ENCODE results near the gene POLR3E.

Gene POLR3E

GRCh38 chr16:22323959-22324786, 27.0 kb downstream of the POLR3E start:
- WGBS (ENCODE audit: extremely low coverage, insufficient coverage, low lambda C conversion rate) = no CpG with 5 or more reads among the region's 24 CpGs
- no peak overlapping the region for H3K4me2 ChIP-seq (ENCODE audit: low read length)
- peaks cover 15% of the 10 kb centered on the region for H3K36me3 ChIP-seq (ENCODE audit: control insufficient read depth, insufficient read depth, low read length)
- H3K23ac ChIP-seq (ENCODE audit: low read length) = no peak overlapping the region
- no peak overlapping the region for H3K4me3 ChIP-seq (ENCODE audit: low read length)
- H2AK5ac ChIP-seq (ENCODE audit: low read length) = no peak overlapping the region
- H3K79me2 ChIP-seq (ENCODE audit: control insufficient read depth, insufficient read depth, low read length) = peaks cover 3% of the 10 kb centered on the region
- no peaks in the 10 kb centered on the region for H3K4me1 ChIP-seq (ENCODE audit: control insufficient read depth, low read depth, low read length)
- DNase-seq = no peak
- H4K8ac ChIP-seq (ENCODE audit: low read depth, low read length) = no peak overlapping the region
- no peak overlapping the region for H3K9ac ChIP-seq (ENCODE audit: low read length)
- H4K5ac ChIP-seq (ENCODE audit: low read length) = no peak overlapping the region
- H3K4ac ChIP-seq (ENCODE audit: low read depth, low read length) = no peak overlapping the region
- H2BK15ac ChIP-seq (replicated peaks; ENCODE audit: low read depth) = no peak overlapping the region
- H2BK5ac ChIP-seq (ENCODE audit: low read length) = no peak overlapping the region
- no peak overlapping the region for H2BK120ac ChIP-seq (ENCODE audit: low read depth, low read length)
- H3K27me3 ChIP-seq (ENCODE audit: insufficient read depth, low read length, poor library complexity) = no peaks in the 10 kb centered on the region
- H3K27ac ChIP-seq (ENCODE audit: low read depth, low read length) = no peak overlapping the region
- H3K56ac ChIP-seq (ENCODE audit: low read length) = no peak overlapping the region
- H3K79me1 ChIP-seq (ENCODE audit: low read length) = peaks cover 10% of the 10 kb centered on the region
- H3K18ac ChIP-seq (ENCODE audit: low read length) = no peak overlapping the region

- Histone ChIP-seq H3K79me1 (ENCODE audit: low read length) (peaks cover 10% of the 10 kb centered on the region), H3K23ac (ENCODE audit: low read length) (no peak overlapping the region), H3K4me2 (ENCODE audit: low read length) (no peak overlapping the region), H3K4me1 (ENCODE audit: control insufficient read depth, low read depth, low read length) (no peaks in the 10 kb centered on the region), H3K36me3 (ENCODE audit: control insufficient read depth, insufficient read depth, low read length) (peaks cover 15% of the 10 kb centered on the region), H3K56ac (ENCODE audit: low read length) (no peak overlapping the region), H3K4ac (ENCODE audit: low read depth, low read length) (no peak overlapping the region), H4K8ac (ENCODE audit: low read depth, low read length) (no peak overlapping the region), H2BK15ac (replicated peaks; ENCODE audit: low read depth) (no peak overlapping the region), H3K9ac (ENCODE audit: low read length) (no peak overlapping the region), H2BK5ac (ENCODE audit: low read length) (no peak overlapping the region), H2AK5ac (ENCODE audit: low read length) (no peak overlapping the region), H3K18ac (ENCODE audit: low read length) (no peak overlapping the region), H3K27ac (ENCODE audit: low read depth, low read length) (no peak overlapping the region), H3K4me3 (ENCODE audit: low read length) (no peak overlapping the region), H2BK120ac (ENCODE audit: low read depth, low read length) (no peak overlapping the region), H3K79me2 (ENCODE audit: control insufficient read depth, insufficient read depth, low read length) (peaks cover 3% of the 10 kb centered on the region), H4K5ac (ENCODE audit: low read length) (no peak overlapping the region), H3K27me3 (ENCODE audit: insufficient read depth, low read length, poor library complexity) (no peaks in the 10 kb centered on the region)
- no peak for DNase-seq
- WGBS (ENCODE audit: extremely low coverage, insufficient coverage, low lambda C conversion rate) = no CpG with 5 or more reads among the region's 19 CpGs
These were observed 27.8 kb downstream of the POLR3E start for GRCh38 chr16:22324787-22325597.

GRCh38 chr16:22325598-22326368, 28.6 kb downstream of the POLR3E start:
- Histone ChIP-seq H3K4ac (ENCODE audit: low read depth, low read length) (no peak overlapping the region), H3K36me3 (ENCODE audit: control insufficient read depth, insufficient read depth, low read length) (peaks cover 15% of the 10 kb centered on the region), H3K4me1 (ENCODE audit: control insufficient read depth, low read depth, low read length) (no peaks in the 10 kb centered on the region), H3K4me3 (ENCODE audit: low read length) (no peak overlapping the region), H3K4me2 (ENCODE audit: low read length) (no peak overlapping the region), H3K27me3 (ENCODE audit: insufficient read depth, low read length, poor library complexity) (no peaks in the 10 kb centered on the region), H3K79me1 (ENCODE audit: low read length) (peaks cover 10% of the 10 kb centered on the region), H3K18ac (ENCODE audit: low read length) (no peak overlapping the region), H2BK120ac (ENCODE audit: low read depth, low read length) (no peak overlapping the region), H4K5ac (ENCODE audit: low read length) (no peak overlapping the region), H3K79me2 (ENCODE audit: control insufficient read depth, insufficient read depth, low read length) (peaks cover 3% of the 10 kb centered on the region), H3K9ac (ENCODE audit: low read length) (no peak overlapping the region), H2BK5ac (ENCODE audit: low read length) (no peak overlapping the region), H2BK15ac (replicated peaks; ENCODE audit: low read depth) (no peak overlapping the region), H3K27ac (ENCODE audit: low read depth, low read length) (no peak overlapping the region), H2AK5ac (ENCODE audit: low read length) (no peak overlapping the region), H3K23ac (ENCODE audit: low read length) (no peak overlapping the region), H3K56ac (ENCODE audit: low read length) (no peak overlapping the region), H4K8ac (ENCODE audit: low read depth, low read length) (no peak overlapping the region)
- no peak for DNase-seq
- no CpG with 5 or more reads among the region's 46 CpGs for WGBS (ENCODE audit: extremely low coverage, insufficient coverage, low lambda C conversion rate)

- Histone ChIP-seq H2AK5ac (ENCODE audit: low read length) (no peak overlapping the region), H3K79me2 (ENCODE audit: control insufficient read depth, insufficient read depth, low read length) (peaks cover 3% of the 10 kb centered on the region), H3K79me1 (ENCODE audit: low read length) (peaks cover 10% of the 10 kb centered on the region), H3K23ac (ENCODE audit: low read length) (no peak overlapping the region), H3K27me3 (ENCODE audit: insufficient read depth, low read length, poor library complexity) (no peaks in the 10 kb centered on the region), H2BK5ac (ENCODE audit: low read length) (no peak overlapping the region), H2BK120ac (ENCODE audit: low read depth, low read length) (no peak overlapping the region), H3K36me3 (ENCODE audit: control insufficient read depth, insufficient read depth, low read length) (peaks cover 15% of the 10 kb centered on the region), H4K8ac (ENCODE audit: low read depth, low read length) (no peak overlapping the region), H4K5ac (ENCODE audit: low read length) (no peak overlapping the region), H3K56ac (ENCODE audit: low read length) (no peak overlapping the region), H3K4me2 (ENCODE audit: low read length) (no peak overlapping the region), H3K4me1 (ENCODE audit: control insufficient read depth, low read depth, low read length) (no peaks in the 10 kb centered on the region), H3K27ac (ENCODE audit: low read depth, low read length) (no peak overlapping the region), H3K9ac (ENCODE audit: low read length) (no peak overlapping the region), H3K18ac (ENCODE audit: low read length) (no peak overlapping the region), H2BK15ac (replicated peaks; ENCODE audit: low read depth) (no peak overlapping the region), H3K4me3 (ENCODE audit: low read length) (no peak overlapping the region), H3K4ac (ENCODE audit: low read depth, low read length) (no peak overlapping the region)
- no peak for DNase-seq
- no CpG with 5 or more reads among the region's 4 CpGs for WGBS (ENCODE audit: extremely low coverage, insufficient coverage, low lambda C conversion rate)
These were observed 29.1 kb downstream of the POLR3E start for GRCh38 chr16:22326369-22326652.

- no CpG with 5 or more reads among the region's 13 CpGs for WGBS (ENCODE audit: extremely low coverage, insufficient coverage, low lambda C conversion rate)
- no peaks in the 10 kb centered on the region for H3K79me2 ChIP-seq (ENCODE audit: control insufficient read depth, insufficient read depth, low read length)
- H3K4ac ChIP-seq (ENCODE audit: low read depth, low read length) = no peak overlapping the region
- peaks cover 12% of the 10 kb centered on the region for H3K36me3 ChIP-seq (ENCODE audit: control insufficient read depth, insufficient read depth, low read length)
- no peak overlapping the region for H3K27ac ChIP-seq (ENCODE audit: low read depth, low read length)
- H2BK15ac ChIP-seq (replicated peaks; ENCODE audit: low read depth) = no peak overlapping the region
- no peak overlapping the region for H3K9ac ChIP-seq (ENCODE audit: low read length)
- no peak overlapping the region for H3K4me3 ChIP-seq (ENCODE audit: low read length)
- peaks cover 5% of the 10 kb centered on the region for H3K79me1 ChIP-seq (ENCODE audit: low read length)
- H2AK5ac ChIP-seq (ENCODE audit: low read length) = no peak overlapping the region
- no peak overlapping the region for H3K56ac ChIP-seq (ENCODE audit: low read length)
- H4K8ac ChIP-seq (ENCODE audit: low read depth, low read length) = no peak overlapping the region
- H3K4me2 ChIP-seq (ENCODE audit: low read length) = no peak overlapping the region
- no peak overlapping the region for H4K5ac ChIP-seq (ENCODE audit: low read length)
- no peak for DNase-seq
- no peak overlapping the region for H2BK120ac ChIP-seq (ENCODE audit: low read depth, low read length)
- no peaks in the 10 kb centered on the region for H3K27me3 ChIP-seq (ENCODE audit: insufficient read depth, low read length, poor library complexity)
- H2BK5ac ChIP-seq (ENCODE audit: low read length) = no peak overlapping the region
- no peaks in the 10 kb centered on the region for H3K4me1 ChIP-seq (ENCODE audit: control insufficient read depth, low read depth, low read length)
- no peak overlapping the region for H3K18ac ChIP-seq (ENCODE audit: low read length)
- no peak overlapping the region for H3K23ac ChIP-seq (ENCODE audit: low read length)
These were observed 29.7 kb downstream of the POLR3E start for GRCh38 chr16:22326771-22327445.
